HepG2 (cell line): Measurements from ENCODE around the gene NCOA7. TPM values are rescaled to one million over a fixed set of nuclear protein-coding genes. Genes with fewer than 3 reads are reported as not detected.

Experiments
- CEBPG ChIP-seq: IDR thresholded peaks from 2 replicates; pipeline ENCODE4 v1.6.1; 2016
- EEA1 ChIP-seq: sonication (generic); formaldehyde crosslinking; IDR thresholded peaks from 2 replicates; pipeline ENCODE4 v1.5.1; 2020; ENCODE audit warnings: mild to moderate bottlenecking, missing genetic modification reagents, borderline replicate concordance
- FOXC1 ChIP-seq: sonication (generic); formaldehyde crosslinking; IDR thresholded peaks from 2 replicates; pipeline ENCODE4 v1.8.0; 2022; ENCODE audit warnings: mild to moderate bottlenecking, missing genetic modification reagents, borderline replicate concordance
- GATAD1 ChIP-seq: IDR thresholded peaks from 2 replicates; pipeline ENCODE4 v1.6.1; 2016; ENCODE audit warnings: missing genetic modification reagents, missing compliant biosample characterization
- GPN1 ChIP-seq: sonication (generic); formaldehyde crosslinking; IDR thresholded peaks from 2 replicates; pipeline ENCODE4 v1.5.1; 2020; ENCODE audit warnings: missing genetic modification reagents, borderline replicate concordance
- HINFP ChIP-seq: sonication (generic); formaldehyde crosslinking; IDR thresholded peaks from 2 replicates; pipeline ENCODE4 v1.4.0; 2020; ENCODE audit warnings: low read depth, mild to moderate bottlenecking, missing genetic modification reagents
- KDM5B ChIP-seq: sonication (generic); formaldehyde crosslinking; IDR thresholded peaks from 2 replicates; pipeline ENCODE4 v1.4.0; 2020; ENCODE audit warnings: missing genetic modification reagents, mild to moderate bottlenecking, borderline replicate concordance
- KLF9 ChIP-seq: IDR thresholded peaks from 2 replicates; pipeline ENCODE4 v1.6.1; 2016; ENCODE audit warnings: low read depth
- MTERF4 ChIP-seq: sonication (generic); formaldehyde crosslinking; IDR thresholded peaks from 2 replicates; pipeline ENCODE4 v1.8.0; 2023; ENCODE audit warnings: mild to moderate bottlenecking, missing genetic modification reagents
- NFKB2 ChIP-seq: sonication (generic); formaldehyde crosslinking; IDR thresholded peaks from 2 replicates; pipeline ENCODE4 v1.4.0; 2020; ENCODE audit warnings: missing genetic modification reagents, borderline replicate concordance
- SALL1 ChIP-seq: sonication (generic); formaldehyde crosslinking; IDR thresholded peaks from 2 replicates; pipeline ENCODE4 v1.8.0; 2022; ENCODE audit warnings: mild to moderate bottlenecking, missing genetic modification reagents
- TERF1 ChIP-seq: sonication (generic); formaldehyde crosslinking; IDR thresholded peaks from 2 replicates; pipeline ENCODE4 v1.8.0; 2022; ENCODE audit warnings: mild to moderate bottlenecking, missing genetic modification reagents, moderate library complexity
- TSC22D2 ChIP-seq: sonication (generic); formaldehyde crosslinking; IDR thresholded peaks from 2 replicates; pipeline ENCODE4 v1.5.1; 2020; ENCODE audit warnings: missing genetic modification reagents, mild to moderate bottlenecking, borderline replicate concordance
- ZBTB39 ChIP-seq: sonication (generic); formaldehyde crosslinking; IDR thresholded peaks from 2 replicates; pipeline ENCODE4 v1.5.0; 2020; ENCODE audit warnings: missing genetic modification reagents
- ZBTB7B ChIP-seq: sonication (generic); formaldehyde crosslinking; IDR thresholded peaks from 2 replicates; pipeline ENCODE4 v1.4.0; 2020; ENCODE audit warnings: missing genetic modification reagents
- ZEB1 ChIP-seq: IDR thresholded peaks from 2 replicates; pipeline ENCODE4 v1.6.1; 2012; ENCODE audit warnings: mild to moderate bottlenecking, low read depth, inconsistent platforms; ENCODE audit not compliant: insufficient replicate concordance
- ZKSCAN5 ChIP-seq: sonication (generic); formaldehyde crosslinking; IDR thresholded peaks from 2 replicates; pipeline ENCODE4 v1.5.1; 2020; ENCODE audit warnings: mild to moderate bottlenecking, missing genetic modification reagents
- ZNF234 ChIP-seq: sonication (generic); formaldehyde crosslinking; conservative IDR thresholded peaks from 2 replicates; pipeline ENCODE4 v1.5.1; 2020; ENCODE audit warnings: mild to moderate bottlenecking, missing genetic modification reagents
- ZNF292 ChIP-seq: sonication (generic); formaldehyde crosslinking; IDR thresholded peaks from 2 replicates; pipeline ENCODE4 v1.8.1; 2022; ENCODE audit warnings: mild to moderate bottlenecking, low read depth, missing genetic modification reagents, borderline replicate concordance
- ZNF30 ChIP-seq: sonication (generic); formaldehyde crosslinking; IDR thresholded peaks from 2 replicates; pipeline ENCODE4 v1.5.0; 2020; ENCODE audit warnings: mild to moderate bottlenecking, missing genetic modification reagents
- ZNF331 ChIP-seq: sonication (generic); formaldehyde crosslinking; IDR thresholded peaks from 2 replicates; pipeline ENCODE4 v1.4.0; 2020; ENCODE audit warnings: missing genetic modification reagents
- ZNF350 ChIP-seq: sonication (generic); formaldehyde crosslinking; IDR thresholded peaks from 2 replicates; pipeline ENCODE4 v1.4.0; 2020; ENCODE audit warnings: mild to moderate bottlenecking, low read depth, missing genetic modification reagents, borderline replicate concordance
- ZNF589 ChIP-seq: sonication (generic); formaldehyde crosslinking; conservative IDR thresholded peaks from 2 replicates; pipeline ENCODE4 v1.8.0; 2022; ENCODE audit warnings: mild to moderate bottlenecking, moderate library complexity, missing genetic modification reagents
- ZNF704 ChIP-seq: sonication (generic); formaldehyde crosslinking; IDR thresholded peaks from 2 replicates; pipeline ENCODE4 v1.8.1; 2023; ENCODE audit warnings: mild to moderate bottlenecking, inconsistent platforms, moderate library complexity, missing genetic modification reagents, borderline replicate concordance
- polyA plus RNA-seq, 8 experiments: library from polyadenylated mRNA; depleted of rRNA in 3 of 8; stranded (reverse) in 7 of 8; unstranded in 1 of 8; fragments of >200 nt; fragmentation: Illumina TruSeq in 4 of 8; extraction: Trizol in 4 of 8; gene quantifications; 2 replicates each; pipeline versions ENCODE4 v1.2.1 to v1.2.3, GENCODE V29; 2011 to 2016; ENCODE audit warnings: low read depth in 4 of 8, missing spikeins in 1 of 8, mixed read lengths in 1 of 8; ENCODE audit not compliant: insufficient read depth in 1 of 8
- total RNA-seq, 5 experiments: library from RNA; depleted of rRNA; stranded (reverse); fragments of >200 nt; fragmentation: Illumina TruSeq; extraction: Trizol; gene quantifications; 2 replicates each; pipeline ENCODE4 v1.2.3, GENCODE V29; 2016; ENCODE audit warnings: low read depth in 1 of 5

The NCOA7 gene
- total and polyA plus RNA-seq, 2 of the 13 experiments (the other 11 are each of a cell fraction or from before 2014, with no cell fraction given): 13.6 to 20.8 TPM

- TF ChIP-seq HINFP (CRISPR knock-in tag) (peak; percentile 41; the same call in 1 of the 2 replicates), CEBPG (CRISPR knock-in tag) (0 out of 2 replicates have a peak, but pooled peaks have one; percentile 15), ZNF234 (CRISPR knock-in tag) (no peak), KDM5B (CRISPR knock-in tag) (peak; percentile 39; the same call in 1 of the 2 replicates), ZNF30 (no peak), ZNF292 (CRISPR knock-in tag) (peak; percentile 96), ZBTB7B (CRISPR knock-in tag) (peak; percentile 71; the same call in 1 of the 2 replicates), ZNF350 (CRISPR knock-in tag) (0 out of 2 replicates have a peak, but pooled peaks have one; percentile 17), FOXC1 (CRISPR knock-in tag) (peak; percentile 66; the same call in 1 of the 2 replicates), ZNF331 (CRISPR knock-in tag) (peak; percentile 72; the same call in 1 of the 2 replicates), GPN1 (CRISPR knock-in tag) (no peak; the same call in 1 of the 2 replicates), GATAD1 (peak; percentile 63; the same call in 1 of the 2 replicates), ZEB1 (peak; percentile 82), EEA1 (0 out of 2 replicates have a peak, but pooled peaks have one; percentile 17), KLF9 (CRISPR knock-in tag) (no peak), ZKSCAN5 (CRISPR knock-in tag) (no peak), TSC22D2 (0 out of 2 replicates have a peak, but pooled peaks have one; percentile 45), SALL1 (peak; percentile 72), ZNF589 (CRISPR knock-in tag) (0 out of 2 replicates have a peak, but pooled peaks have one; percentile 70), MTERF4 (CRISPR knock-in tag) (no peak), TERF1 (peak; percentile 48; the same call in 1 of the 2 replicates), ZBTB39 (CRISPR knock-in tag) (peak; percentile 82; the same call in 1 of the 2 replicates), NFKB2 (peak; percentile 80), ZNF704 (CRISPR knock-in tag) (0 out of 2 replicates have a peak, but pooled peaks have one; percentile 38)
These were observed 162.7 kb downstream of the NCOA7 start (continued) for GRCh38 chr6:125953502-125953875.
